Mesodermal cell (in vitro differentiated cells): ENCODE results near the gene PHACTR1. TPM values are rescaled to one million over a fixed set of nuclear protein-coding genes. Genes with fewer than 3 reads are reported as not detected.
A peak's percentile ranks its signal among the peaks of the same experiment; 100 is the strongest.

ENCODE experiments used
- H3K27ac ChIP-seq: 2 replicates; pipeline ENCODE4 v1.7.0; 2013; ENCODE audit warnings: mild to moderate bottlenecking, low read depth, low read length, moderate library complexity; ENCODE audit not compliant: severe bottlenecking
- H3K36me3 ChIP-seq: 2 replicates; pipeline ENCODE4 v1.7.1; 2013; ENCODE audit warnings: mild to moderate bottlenecking, low read length, moderate library complexity; ENCODE audit not compliant: control insufficient read depth, insufficient read depth
- H3K4me1 ChIP-seq: one replicate; pipeline ENCODE4 v1.7.1; 2013; ENCODE audit warnings: mild to moderate bottlenecking, low read length; ENCODE audit not compliant: insufficient read depth, control insufficient read depth, poor library complexity, severe bottlenecking
- H3K4me3 ChIP-seq: 2 replicates; pipeline ENCODE4 v1.7.0; 2013; ENCODE audit warnings: low read length, control low read depth, mild to moderate bottlenecking; ENCODE audit not compliant: insufficient read depth, poor library complexity, severe bottlenecking; ENCODE audit errors: extremely low read depth
- H3K9me3 ChIP-seq: 2 replicates; pipeline ENCODE4 v1.7.1; 2013; ENCODE audit warnings: mild to moderate bottlenecking, low read length, moderate library complexity; ENCODE audit not compliant: control insufficient read depth
- WGBS, 2 experiments: methylation state at CpG; one replicate each; pipeline ENCODE4 v1.1.5; 2013; ENCODE audit warnings: missing lambda C conversion rate in 2 of 2; ENCODE audit not compliant: insufficient coverage in 2 of 2; 5-methylcytosine and 5-hydroxymethylcytosine counted together
- polyA plus RNA-seq, 2 experiments: library from polyadenylated mRNA; stranded (reverse); fragments of 50-300 nt; gene quantifications; one replicate each; pipeline ENCODE4 v1.2.3, GENCODE V29; 2013

Gene PHACTR1
- polyA plus RNA-seq (2013, experiment 1 of 2): 6.9 TPM
- 6.4 TPM for polyA plus RNA-seq (2013, experiment 2 of 2)

GRCh38 chr6:12716298-12716916, at the start of gene PHACTR1:
PHACTR1 (plus strand) TSS chr6:12716767.
- H3K36me3 ChIP-seq: no peaks in the 10 kb centered on the region
- no peak within 1 kb of the TSS for H3K4me3 ChIP-seq
- 80 to 90% methylated on average over 7 to 8 of the region's 10 CpGs for WGBS, 2 experiments
- H3K4me1 ChIP-seq: peaks cover 3% of the 10 kb centered on the region
- H3K27ac ChIP-seq: peak within 1 kb of the TSS; percentile 50
- no peaks in the 10 kb centered on the region for H3K9me3 ChIP-seq

GRCh38 chr6:12666886-12667285, 49.7 kb upstream of the PHACTR1 start:
- Histone ChIP-seq H3K36me3 (no peaks in the 10 kb centered on the region), H3K4me3 (no peak overlapping the region), H3K9me3 (no peaks in the 10 kb centered on the region), H3K4me1 (no peaks in the 10 kb centered on the region), H3K27ac (no peak overlapping the region)
- no CpG with 5 or more reads among the region's 1 CpG for WGBS, 2 experiments

GRCh38 chr6:12675931-12676330, 40.6 kb upstream of the PHACTR1 start:
- WGBS, 2 experiments: 95 to 97% methylated on average over 4 to 5 of the region's 5 CpGs
- Histone ChIP-seq H3K36me3 (no peaks in the 10 kb centered on the region), H3K4me3 (no peak overlapping the region), H3K9me3 (no peaks in the 10 kb centered on the region), H3K27ac (no peak overlapping the region), H3K4me1 (no peaks in the 10 kb centered on the region)

DNA sequence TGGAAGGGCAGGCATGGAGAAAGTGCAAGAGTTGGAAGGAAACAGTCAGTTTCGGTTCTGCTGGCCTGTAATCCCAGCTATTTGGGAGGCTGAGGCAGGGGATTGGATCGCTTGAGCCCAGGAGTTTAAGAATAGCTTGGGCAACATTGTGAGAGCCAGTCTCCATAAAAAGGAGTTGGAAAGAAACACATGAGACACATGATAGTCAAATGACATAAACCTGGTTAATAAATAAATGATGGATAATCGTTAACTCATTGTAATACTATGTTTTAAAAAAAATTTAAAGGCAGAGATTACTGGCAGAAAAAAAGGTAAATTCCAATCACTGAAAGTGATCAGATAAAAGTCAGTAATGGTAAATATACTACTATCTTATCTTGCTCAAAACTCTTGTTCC, 37.2 kb upstream of the PHACTR1 start:
- WGBS, 2 experiments: 100% methylated on average over 1 to 2 of the region's 3 CpGs
- Histone ChIP-seq H3K4me3 (no peak overlapping the region), H3K27ac (no peak overlapping the region), H3K9me3 (no peaks in the 10 kb centered on the region), H3K4me1 (no peaks in the 10 kb centered on the region), H3K36me3 (no peaks in the 10 kb centered on the region)

GRCh38 chr6:12693122-12693521, 23.4 kb upstream of the PHACTR1 start:
- H3K4me3 ChIP-seq: no peak overlapping the region
- H3K27ac ChIP-seq: no peak overlapping the region
- WGBS, 2 experiments: no CpG with 5 or more reads among the region's 1 CpG
- no peaks in the 10 kb centered on the region for H3K36me3 ChIP-seq
- H3K4me1 ChIP-seq: no peaks in the 10 kb centered on the region
- no peaks in the 10 kb centered on the region for H3K9me3 ChIP-seq

DNA sequence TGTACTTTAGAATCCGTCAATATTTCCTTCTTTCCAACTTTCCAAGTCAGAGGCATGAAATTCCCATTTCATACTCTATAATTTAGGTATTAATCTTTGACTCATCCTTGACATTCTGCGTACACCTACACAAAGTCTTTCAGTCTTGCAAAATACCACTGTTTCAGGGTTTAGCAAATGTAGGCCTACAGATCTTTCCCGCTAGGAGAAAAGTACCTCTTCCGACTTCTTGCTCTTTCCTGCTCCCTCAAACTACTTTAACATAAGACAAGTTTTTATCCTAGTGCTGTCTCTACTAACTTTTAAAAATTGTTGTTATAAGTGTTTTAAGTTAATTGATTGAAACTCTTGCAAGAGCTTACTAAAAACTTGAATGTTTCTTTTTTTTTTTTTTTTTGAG, 18.3 kb upstream of the PHACTR1 start:
- Histone ChIP-seq H3K4me1 (no peaks in the 10 kb centered on the region), H3K9me3 (no peaks in the 10 kb centered on the region), H3K36me3 (no peaks in the 10 kb centered on the region), H3K4me3 (no peak overlapping the region), H3K27ac (no peak overlapping the region)
- WGBS, 2 experiments: 70 to 89% methylated on average over 2 to 3 of the region's 4 CpGs

DNA sequence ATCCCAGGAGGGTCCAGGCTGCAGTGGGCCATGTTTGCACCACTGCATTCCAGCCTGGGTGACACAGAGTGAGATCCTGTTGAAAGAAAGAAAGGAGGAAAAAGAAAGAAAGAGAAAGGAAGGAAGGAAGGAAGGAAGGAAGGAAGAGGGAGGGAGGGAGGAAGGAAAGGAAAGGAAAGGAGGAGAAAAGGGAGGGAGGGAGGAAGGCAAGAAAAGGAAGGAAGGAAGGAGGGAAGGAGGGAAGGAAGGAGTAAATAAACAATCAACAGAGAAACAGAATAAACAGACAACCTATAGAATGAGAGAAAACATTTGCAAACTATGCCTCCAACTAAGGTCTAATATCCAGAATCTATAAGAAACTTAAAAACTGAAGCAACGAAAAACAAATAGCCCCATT, 11.6 kb upstream of the PHACTR1 start:
- Histone ChIP-seq H3K9me3 (no peaks in the 10 kb centered on the region), H3K4me1 (peaks cover 2% of the 10 kb centered on the region), H3K36me3 (no peaks in the 10 kb centered on the region), H3K4me3 (no peak overlapping the region), H3K27ac (no peak overlapping the region)
- WGBS, 2 experiments: 82 to 83% methylated on average over 1 of the region's 1 CpG

GRCh38 chr6:12709116-12709515, 7.5 kb upstream of the PHACTR1 start:
- Histone ChIP-seq H3K4me1 (peaks cover 6% of the 10 kb centered on the region), H3K9me3 (no peaks in the 10 kb centered on the region), H3K4me3 (no peak overlapping the region), H3K36me3 (no peaks in the 10 kb centered on the region), H3K27ac (peak overlapping the region; percentile 83)
- 80 to 83% methylated on average over 1 of the region's 1 CpG for WGBS, 2 experiments

GRCh38 chr6:12709556-12710232, 6.9 kb upstream of the PHACTR1 start:
- WGBS, 2 experiments: 92 to 100% methylated on average over 1 to 2 of the region's 3 CpGs
- Histone ChIP-seq H3K27ac (peak overlapping the region; percentile 83), H3K4me1 (peaks cover 6% of the 10 kb centered on the region), H3K4me3 (no peak overlapping the region), H3K36me3 (no peaks in the 10 kb centered on the region), H3K9me3 (no peaks in the 10 kb centered on the region)

- whole genome bisulfite sequencing, 2 experiments: 81 to 91% methylated on average over 2 to 3 of the region's 4 CpGs
- H3K4me3 ChIP-seq: no peak overlapping the region
These were observed 5.6 kb upstream of the PHACTR1 start for GRCh38 chr6:12710921-12711320.

GRCh38 chr6:12714022-12714421, 2.5 kb upstream of the PHACTR1 start:
- no peak overlapping the region for H3K27ac ChIP-seq
- H3K9me3 ChIP-seq: no peaks in the 10 kb centered on the region
- H3K4me3 ChIP-seq: no peak overlapping the region
- H3K36me3 ChIP-seq: no peaks in the 10 kb centered on the region
- H3K4me1 ChIP-seq: peaks cover 9% of the 10 kb centered on the region

More at GRCh38 chr6:12710921-12711320, 5.6 kb upstream of the PHACTR1 start:
- Histone ChIP-seq H3K9me3 (no peaks in the 10 kb centered on the region), H3K36me3 (no peaks in the 10 kb centered on the region), H3K4me1 (peaks cover 6% of the 10 kb centered on the region), H3K27ac (no peak overlapping the region)
